ENCODE measurements around the gene SNW1.

DNA sequence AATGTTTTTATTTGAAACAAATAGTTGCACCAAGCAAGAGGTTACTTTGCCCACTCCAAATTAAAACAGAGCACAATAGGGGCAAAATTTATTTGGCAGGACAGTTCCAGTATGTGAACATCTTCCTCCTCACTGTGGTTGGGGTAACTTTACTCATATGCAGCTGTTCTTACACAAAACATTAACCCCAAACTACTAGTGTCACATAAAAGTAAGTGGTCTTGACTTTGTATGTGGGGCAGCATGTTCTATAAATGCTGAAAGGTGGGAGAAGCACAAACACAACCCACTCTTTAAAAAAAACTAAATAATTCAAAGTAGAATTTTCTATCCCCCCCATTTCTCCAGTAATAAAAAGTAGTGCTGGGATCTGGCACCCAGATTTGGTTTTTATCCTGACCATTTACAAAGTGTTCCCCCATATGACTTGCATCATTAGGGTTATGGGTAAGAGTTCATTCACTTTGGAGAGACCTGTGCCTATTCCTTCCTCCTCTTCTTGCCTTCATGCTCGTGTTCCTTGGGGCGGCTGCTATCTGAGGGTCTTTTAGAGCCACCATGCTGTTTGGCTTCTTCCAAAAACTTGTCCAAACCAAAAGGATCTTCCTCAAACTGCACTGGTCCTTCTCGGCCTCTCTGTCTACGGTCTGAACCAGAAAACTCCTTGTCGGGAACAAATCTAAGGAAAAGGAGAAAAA is 43.2 kb downstream of the SNW1 start:
- TF ChIP-seq, protein P1, sequence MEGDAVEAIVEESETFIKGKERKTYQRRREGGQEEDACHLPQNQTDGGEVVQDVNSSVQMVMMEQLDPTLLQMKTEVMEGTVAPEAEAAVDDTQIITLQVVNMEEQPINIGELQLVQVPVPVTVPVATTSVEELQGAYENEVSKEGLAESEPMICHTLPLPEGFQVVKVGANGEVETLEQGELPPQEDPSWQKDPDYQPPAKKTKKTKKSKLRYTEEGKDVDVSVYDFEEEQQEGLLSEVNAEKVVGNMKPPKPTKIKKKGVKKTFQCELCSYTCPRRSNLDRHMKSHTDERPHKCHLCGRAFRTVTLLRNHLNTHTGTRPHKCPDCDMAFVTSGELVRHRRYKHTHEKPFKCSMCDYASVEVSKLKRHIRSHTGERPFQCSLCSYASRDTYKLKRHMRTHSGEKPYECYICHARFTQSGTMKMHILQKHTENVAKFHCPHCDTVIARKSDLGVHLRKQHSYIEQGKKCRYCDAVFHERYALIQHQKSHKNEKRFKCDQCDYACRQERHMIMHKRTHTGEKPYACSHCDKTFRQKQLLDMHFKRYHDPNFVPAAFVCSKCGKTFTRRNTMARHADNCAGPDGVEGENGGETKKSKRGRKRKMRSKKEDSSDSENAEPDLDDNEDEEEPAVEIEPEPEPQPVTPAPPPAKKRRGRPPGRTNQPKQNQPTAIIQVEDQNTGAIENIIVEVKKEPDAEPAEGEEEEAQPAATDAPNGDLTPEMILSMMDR (conservative IDR thresholded peaks at IDR 0.05 in 1 of 2, IDR thresholded peaks at IDR 0.05 in 1 of 2; ENCODE audit: extremely low read depth in 1 of 2, insufficient read depth in 1 of 2, low read depth in 1 of 2, low read length in 2 of 2), result no peak
- no peak for TF ChIP-seq EZH2 (IDR thresholded peaks at IDR 0.05; ENCODE audit: borderline replicate concordance, low read length)
